ENCODE results near the gene GORAB.

GORAB gene

DNA sequence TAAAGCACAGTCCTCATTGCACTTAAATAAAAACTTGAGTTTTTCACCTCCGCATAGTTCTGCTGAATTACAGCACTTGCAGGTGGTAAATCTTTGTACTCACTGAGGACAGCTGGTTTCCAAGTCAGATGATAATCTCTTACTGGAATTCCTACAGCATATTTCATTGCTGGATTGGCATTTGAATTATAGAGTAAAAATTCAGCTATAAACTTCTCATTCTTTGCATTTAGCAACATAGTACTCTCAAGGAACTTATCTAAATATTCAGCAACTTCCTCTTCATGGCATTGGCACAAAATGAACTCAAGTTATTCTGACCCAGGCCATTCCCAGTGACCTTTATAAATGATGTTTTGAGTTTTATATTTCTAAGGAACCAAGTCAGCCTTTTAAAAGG, 23.4 kb downstream of the GORAB start:
- no peak overlapping the region for H3K27ac ChIP-seq
- TF ChIP-seq ZFX (IDR thresholded peaks at IDR 0.05; ENCODE audit: borderline replicate concordance) (no peak), CTCF (IDR thresholded peaks at IDR 0.05) (no peak)

GRCh38 chr1:170556917-170557316, 25.0 kb downstream of the GORAB start:
- H3K27ac ChIP-seq: no peak overlapping the region
- TF ChIP-seq ZFX (IDR thresholded peaks at IDR 0.05; ENCODE audit: borderline replicate concordance) (no peak), CTCF (IDR thresholded peaks at IDR 0.05) (no peak)

DNA sequence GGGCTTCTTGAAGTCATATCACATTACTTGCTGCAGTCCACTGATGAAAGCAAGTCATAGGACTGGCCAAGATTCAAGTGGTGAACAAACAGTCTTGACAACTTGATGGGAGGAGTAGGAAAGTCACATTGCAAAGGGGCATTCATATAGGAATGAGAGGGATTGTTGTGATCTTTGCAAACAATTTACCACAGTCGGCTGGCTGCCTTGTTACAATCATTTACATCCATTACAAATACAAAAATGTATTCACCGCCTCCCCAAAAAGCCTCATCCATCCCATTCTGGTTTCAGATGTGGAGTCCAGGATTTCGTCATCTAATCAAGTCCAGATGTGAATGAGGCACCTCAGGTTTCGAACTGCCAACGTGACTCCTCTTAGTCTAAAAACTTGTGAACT, 26.8 kb downstream of the GORAB start:
- TF ChIP-seq ZFX (IDR thresholded peaks at IDR 0.05; ENCODE audit: borderline replicate concordance) (no peak), CTCF (IDR thresholded peaks at IDR 0.05) (no peak)
- H3K27ac ChIP-seq: no peak overlapping the region

- no peak overlapping the region for H3K27ac ChIP-seq
- TF ChIP-seq CTCF (IDR thresholded peaks at IDR 0.05) (no peak), ZFX (IDR thresholded peaks at IDR 0.05; ENCODE audit: borderline replicate concordance) (no peak)
Observed at GRCh38 chr1:170559166-170559565, 27.2 kb downstream of the GORAB start.

GRCh38 chr1:170560681-170561285, 28.8 kb downstream of the GORAB start:
- no peak overlapping the region for H3K27ac ChIP-seq

DNA sequence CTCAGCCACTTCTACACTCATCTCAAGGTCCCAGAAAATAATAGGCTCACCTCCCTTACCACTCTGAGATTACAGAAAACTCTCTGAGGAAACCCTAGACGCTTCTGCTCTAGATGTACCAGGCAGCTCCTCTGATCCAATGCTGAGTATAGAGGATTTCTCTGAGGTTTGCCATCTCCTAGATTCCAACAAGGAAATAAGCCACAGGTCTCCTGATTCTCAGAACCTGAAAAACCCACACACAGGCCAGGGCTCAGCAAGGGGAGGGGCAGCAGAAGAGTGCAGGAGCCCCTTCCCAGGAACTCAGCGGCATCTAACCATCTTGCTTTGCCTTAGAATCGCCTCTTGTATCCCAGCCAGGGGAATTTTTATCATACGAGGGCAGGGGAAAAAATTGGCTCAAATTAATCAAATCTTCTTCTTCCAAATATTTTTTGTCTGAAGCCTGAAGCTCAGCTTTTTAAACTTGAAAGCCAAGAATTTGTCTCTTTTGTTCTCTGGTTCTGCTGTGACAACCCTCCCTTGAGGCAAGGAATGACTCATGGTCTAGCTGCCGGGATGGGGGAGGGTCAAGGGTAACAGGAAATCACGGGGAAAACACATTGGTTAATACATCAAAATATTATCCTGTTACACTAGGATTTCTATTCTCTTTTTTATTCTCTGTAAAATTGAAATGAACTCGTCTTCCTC, 30.8 kb downstream of the GORAB start:
- TF ChIP-seq CTCF (IDR thresholded peaks at IDR 0.05) (no peak), ZFX (IDR thresholded peaks at IDR 0.05; ENCODE audit: borderline replicate concordance) (no peak)
- H3K27ac ChIP-seq: no peak overlapping the region

More at GRCh38 chr1:170560681-170561285, 28.8 kb downstream of the GORAB start:
- no peak for TF ChIP-seq ZFX (IDR thresholded peaks at IDR 0.05; ENCODE audit: borderline replicate concordance)
- no peak for TF ChIP-seq CTCF (IDR thresholded peaks at IDR 0.05)

DNA sequence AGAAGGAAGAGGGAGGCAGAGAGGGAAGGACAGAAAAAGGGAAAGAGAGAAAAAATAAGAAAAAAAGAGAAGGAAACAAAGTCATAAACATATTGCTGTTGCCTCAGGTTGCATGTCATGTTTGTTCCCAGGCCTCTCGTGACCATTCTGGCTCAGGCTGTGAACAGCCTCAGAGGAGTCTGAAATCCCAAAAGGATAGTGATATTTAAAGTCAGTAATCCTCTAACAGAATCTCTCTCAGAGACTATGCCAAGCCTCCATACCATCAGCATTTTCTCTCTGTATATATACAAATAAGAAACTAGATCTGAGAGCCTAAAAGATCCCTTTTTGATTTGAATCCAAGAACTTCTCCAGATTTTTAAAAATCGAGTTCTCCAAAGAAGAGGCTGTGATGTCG, 35.2 kb downstream of the GORAB start:
- H3K27ac ChIP-seq: no peak overlapping the region
- TF ChIP-seq CTCF (IDR thresholded peaks at IDR 0.05) (no peak), ZFX (IDR thresholded peaks at IDR 0.05; ENCODE audit: borderline replicate concordance) (no peak)
